Mammary epithelial cell (primary cell): Measurements from ENCODE around the gene MPZL1.

Experiments
- EZH2 ChIP-seq: IDR thresholded peaks from 2 replicates; pipeline ENCODE4 v1.6.1; 2012; ENCODE audit warnings: low read length, inconsistent platforms, borderline replicate concordance
- TF ChIP-seq, protein P1 (sequence below), 2 donors: IDR thresholded peaks in 1 of 2; conservative IDR thresholded peaks in 1 of 2; 2 replicates each; pipeline ENCODE4 v1.5.1; 2011 to 2012; ENCODE audit warnings: inconsistent platforms in 2 of 2, low read length in 2 of 2, mild to moderate bottlenecking in 2 of 2, control low read depth in 1 of 2, low read depth in 1 of 2; ENCODE audit not compliant: insufficient read depth in 1 of 2; ENCODE audit errors: extremely low read depth in 1 of 2

DNA sequence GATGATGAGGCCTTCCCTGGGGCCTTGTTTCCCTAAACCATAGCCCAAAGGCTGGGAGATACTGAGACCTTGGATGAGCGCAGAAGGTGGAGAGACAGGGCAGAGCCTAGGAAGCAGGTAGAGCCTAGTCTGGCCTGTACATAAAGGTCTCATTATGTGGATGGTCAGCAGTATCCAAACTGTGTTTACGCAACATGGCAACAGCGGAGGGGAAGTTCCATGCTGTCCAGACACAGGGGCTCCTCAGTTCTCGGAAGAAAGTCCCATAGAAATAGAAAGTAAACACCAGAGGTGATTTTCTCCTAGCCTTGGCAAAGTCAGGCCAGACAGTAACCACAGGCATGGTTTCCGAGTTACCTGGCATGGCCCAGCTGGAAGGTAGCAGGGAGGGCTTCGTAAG lies 42.1 kb upstream of the MPZL1 start:
- TF ChIP-seq, protein P1, sequence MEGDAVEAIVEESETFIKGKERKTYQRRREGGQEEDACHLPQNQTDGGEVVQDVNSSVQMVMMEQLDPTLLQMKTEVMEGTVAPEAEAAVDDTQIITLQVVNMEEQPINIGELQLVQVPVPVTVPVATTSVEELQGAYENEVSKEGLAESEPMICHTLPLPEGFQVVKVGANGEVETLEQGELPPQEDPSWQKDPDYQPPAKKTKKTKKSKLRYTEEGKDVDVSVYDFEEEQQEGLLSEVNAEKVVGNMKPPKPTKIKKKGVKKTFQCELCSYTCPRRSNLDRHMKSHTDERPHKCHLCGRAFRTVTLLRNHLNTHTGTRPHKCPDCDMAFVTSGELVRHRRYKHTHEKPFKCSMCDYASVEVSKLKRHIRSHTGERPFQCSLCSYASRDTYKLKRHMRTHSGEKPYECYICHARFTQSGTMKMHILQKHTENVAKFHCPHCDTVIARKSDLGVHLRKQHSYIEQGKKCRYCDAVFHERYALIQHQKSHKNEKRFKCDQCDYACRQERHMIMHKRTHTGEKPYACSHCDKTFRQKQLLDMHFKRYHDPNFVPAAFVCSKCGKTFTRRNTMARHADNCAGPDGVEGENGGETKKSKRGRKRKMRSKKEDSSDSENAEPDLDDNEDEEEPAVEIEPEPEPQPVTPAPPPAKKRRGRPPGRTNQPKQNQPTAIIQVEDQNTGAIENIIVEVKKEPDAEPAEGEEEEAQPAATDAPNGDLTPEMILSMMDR (conservative IDR thresholded peaks at IDR 0.05 in 1 of 2, IDR thresholded peaks at IDR 0.05 in 1 of 2; ENCODE audit: extremely low read depth in 1 of 2, insufficient read depth in 1 of 2, low read depth in 1 of 2, low read length in 2 of 2), result no peak
- no peak for TF ChIP-seq EZH2
